Mesendoderm (in vitro differentiated cells): ENCODE measurements around the gene BCAR3.
A peak's percentile ranks its signal among the peaks of the same experiment; 100 is the strongest.

Experiments
- DNase-seq: peaks from one replicate; pipeline ENCODE4 v3.0.0; 2013
- H2AK5ac ChIP-seq: 2 replicates; pipeline ENCODE4 v1.6.1; 2013; ENCODE audit warnings: low read length, inconsistent platforms
- H2BK120ac ChIP-seq: 2 replicates; pipeline ENCODE4 v1.6.1; 2013; ENCODE audit warnings: low read depth, mild to moderate bottlenecking, low read length, moderate library complexity, mixed read lengths
- H2BK15ac ChIP-seq: replicated peaks from 2 replicates; pipeline ENCODE4 v1.6.1; 2013; ENCODE audit warnings: low read depth, mild to moderate bottlenecking, moderate library complexity
- H2BK5ac ChIP-seq: 2 replicates; pipeline ENCODE4 v1.6.1; 2013; ENCODE audit warnings: low read length, inconsistent platforms
- H3K18ac ChIP-seq: 2 replicates; pipeline ENCODE4 v1.6.1; 2013; ENCODE audit warnings: mild to moderate bottlenecking, low read length, mixed read lengths
- H3K23ac ChIP-seq: one replicate; pipeline ENCODE4 v1.6.1; 2013; ENCODE audit warnings: low read length
- H3K27ac ChIP-seq: 2 replicates; pipeline ENCODE4 v1.5.1; 2013; ENCODE audit warnings: low read depth, mild to moderate bottlenecking, inconsistent platforms, low read length, moderate library complexity
- H3K27me3 ChIP-seq: 2 replicates; pipeline ENCODE4 v1.6.1; 2013; ENCODE audit warnings: low read length, control low read depth, mild to moderate bottlenecking, inconsistent platforms; ENCODE audit not compliant: insufficient read depth, poor library complexity
- H3K36me3 ChIP-seq: 2 replicates; pipeline ENCODE4 v1.6.1; 2013; ENCODE audit warnings: low read length, inconsistent platforms; ENCODE audit not compliant: control insufficient read depth, insufficient read depth
- H3K4ac ChIP-seq: one replicate; pipeline ENCODE4 v1.6.1; 2013; ENCODE audit warnings: low read depth, mild to moderate bottlenecking, low read length, moderate library complexity
- H3K4me1 ChIP-seq: 2 replicates; pipeline ENCODE4 v1.6.1; 2013; ENCODE audit warnings: low read depth, low read length, inconsistent platforms; ENCODE audit not compliant: control insufficient read depth
- H3K4me2 ChIP-seq: 2 replicates; pipeline ENCODE4 v1.6.1; 2013; ENCODE audit warnings: low read length
- H3K4me3 ChIP-seq: 2 replicates; pipeline ENCODE4 v1.5.1; 2013; ENCODE audit warnings: mild to moderate bottlenecking, low read length
- H3K56ac ChIP-seq: one replicate; pipeline ENCODE4 v1.6.1; 2013; ENCODE audit warnings: low read length
- H3K79me1 ChIP-seq: 2 replicates; pipeline ENCODE4 v1.6.1; 2013; ENCODE audit warnings: low read length, inconsistent platforms
- H3K79me2 ChIP-seq: 2 replicates; pipeline ENCODE4 v1.6.1; 2013; ENCODE audit warnings: mild to moderate bottlenecking, low read length; ENCODE audit not compliant: control insufficient read depth, insufficient read depth
- H3K9ac ChIP-seq: 2 replicates; pipeline ENCODE4 v1.6.1; 2013; ENCODE audit warnings: low read length, inconsistent platforms
- H4K5ac ChIP-seq: one replicate; pipeline ENCODE4 v1.6.1; 2013; ENCODE audit warnings: low read length
- H4K8ac ChIP-seq: one replicate; pipeline ENCODE4 v1.6.1; 2013; ENCODE audit warnings: low read depth, mild to moderate bottlenecking, control low read depth, low read length, moderate library complexity
- WGBS: extraction: QIAGEN DNeasy Blood & Tissue Kit; methylation state at CpG from one replicate; pipeline ENCODE4 v1.1.7; 2013; ENCODE audit warnings: low lambda C conversion rate, missing lambda C conversion rate; ENCODE audit not compliant: insufficient coverage; ENCODE audit errors: extremely low coverage; 5-methylcytosine and 5-hydroxymethylcytosine counted together

Gene BCAR3

GRCh38 chr1:93615582-93616150, 66.0 kb downstream of the BCAR3 start:
- H2AK5ac ChIP-seq: peak overlapping the region; percentile 72
- WGBS: no CpG with 5 or more reads among the region's 10 CpGs
- H2BK15ac ChIP-seq: no peak overlapping the region
- H3K27me3 ChIP-seq: no peaks in the 10 kb centered on the region
- H4K8ac ChIP-seq: no peak overlapping the region
- H3K4me1 ChIP-seq: peaks cover 39% of the 10 kb centered on the region
- H3K79me2 ChIP-seq: peaks cover 68% of the 10 kb centered on the region
- peak overlapping the region; percentile 62 for H2BK120ac ChIP-seq
- no peak overlapping the region for H3K23ac ChIP-seq
- peaks cover 34% of the 10 kb centered on the region for H3K79me1 ChIP-seq
- peak overlapping the region; percentile 83 for H3K18ac ChIP-seq
- peak overlapping the region; percentile 61 for H4K5ac ChIP-seq
- peak overlapping the region; percentile 74 for H3K4ac ChIP-seq
- H3K36me3 ChIP-seq: no peaks in the 10 kb centered on the region
- H3K4me2 ChIP-seq: no peak overlapping the region
- H2BK5ac ChIP-seq: peak overlapping the region; percentile 92
- H3K56ac ChIP-seq: peak overlapping the region; percentile 81
- peak overlapping the region; percentile 31 for H3K9ac ChIP-seq
- DNase-seq: peak; percentile 97
- no peak overlapping the region for H3K4me3 ChIP-seq
- H3K27ac ChIP-seq: peak overlapping the region; percentile 89

- peak overlapping the region; percentile 31 for H3K9ac ChIP-seq
- H2BK15ac ChIP-seq: no peak overlapping the region
- H4K5ac ChIP-seq: peak overlapping the region; percentile 61
- no peak overlapping the region for H3K23ac ChIP-seq
- H3K4me2 ChIP-seq: no peak overlapping the region
- no peaks in the 10 kb centered on the region for H3K36me3 ChIP-seq
- peak overlapping the region; percentile 62 for H2BK120ac ChIP-seq
- H3K18ac ChIP-seq: peak overlapping the region; percentile 83
- H2BK5ac ChIP-seq: peak overlapping the region; percentile 92
- peak overlapping the region; percentile 72 for H2AK5ac ChIP-seq
- no peaks in the 10 kb centered on the region for H3K27me3 ChIP-seq
- H3K27ac ChIP-seq: peak overlapping the region; percentile 89
- H3K79me2 ChIP-seq: peaks cover 64% of the 10 kb centered on the region
- no peak overlapping the region for H3K4me3 ChIP-seq
- no peak for DNase-seq
- no peak overlapping the region for H4K8ac ChIP-seq
- H3K4me1 ChIP-seq: peaks cover 39% of the 10 kb centered on the region
- peaks cover 30% of the 10 kb centered on the region for H3K79me1 ChIP-seq
- no CpG with 5 or more reads among the region's 14 CpGs for WGBS
- peak overlapping the region; percentile 74 for H3K4ac ChIP-seq
- H3K56ac ChIP-seq: peak overlapping the region; percentile 81
These were observed 66.6 kb downstream of the BCAR3 start for GRCh38 chr1:93614986-93615581.

GRCh38 chr1:93614541-93614940, 67.1 kb downstream of the BCAR3 start:
- H2BK5ac ChIP-seq: peak overlapping the region; percentile 87
- peaks cover 45% of the 10 kb centered on the region for H3K4me1 ChIP-seq

GRCh38 chr1:93613898-93614297, 67.7 kb downstream of the BCAR3 start:
- Histone ChIP-seq H3K4me1 (peaks cover 47% of the 10 kb centered on the region), H3K56ac (peak overlapping the region; percentile 28), H3K27ac (peak overlapping the region; percentile 89)

More at GRCh38 chr1:93614541-93614940, 67.1 kb downstream of the BCAR3 start:
- Histone ChIP-seq H3K56ac (peak overlapping the region; percentile 61), H3K18ac (peak overlapping the region; percentile 68), H3K79me1 (peaks cover 31% of the 10 kb centered on the region), H2BK15ac (no peak overlapping the region), H3K4me2 (no peak overlapping the region), H3K27me3 (no peaks in the 10 kb centered on the region), H3K4me3 (no peak overlapping the region), H3K9ac (peak overlapping the region; percentile 22), H4K8ac (no peak overlapping the region), H4K5ac (no peak overlapping the region), H3K4ac (peak overlapping the region; percentile 44), H2BK120ac (no peak overlapping the region), H3K36me3 (no peaks in the 10 kb centered on the region), H2AK5ac (peak overlapping the region; percentile 33), H3K27ac (peak overlapping the region; percentile 89), H3K23ac (no peak overlapping the region), H3K79me2 (peaks cover 64% of the 10 kb centered on the region)
- 100% methylated on average over 3 of the region's 7 CpGs for WGBS
- peak; percentile 49 for DNase-seq

GRCh38 chr1:93612510-93612909, 69.1 kb downstream of the BCAR3 start:
- H3K79me2 ChIP-seq: peaks cover 69% of the 10 kb centered on the region
- H3K79me1 ChIP-seq: peaks cover 41% of the 10 kb centered on the region
- no peak overlapping the region for H4K5ac ChIP-seq
- no peak overlapping the region for H3K4me3 ChIP-seq
- H2BK5ac ChIP-seq: no peak overlapping the region
- no peak overlapping the region for H3K18ac ChIP-seq
- no peaks in the 10 kb centered on the region for H3K27me3 ChIP-seq
- H3K4me1 ChIP-seq: peaks cover 44% of the 10 kb centered on the region
- no peak overlapping the region for H2AK5ac ChIP-seq
- H3K27ac ChIP-seq: no peak overlapping the region
- no peak overlapping the region for H3K9ac ChIP-seq
- WGBS: no CpG with 5 or more reads among the region's 3 CpGs
- H2BK120ac ChIP-seq: no peak overlapping the region
- no peak overlapping the region for H3K56ac ChIP-seq
- no peak overlapping the region for H3K4ac ChIP-seq
- no peaks in the 10 kb centered on the region for H3K36me3 ChIP-seq
- no peak for DNase-seq
- H3K4me2 ChIP-seq: no peak overlapping the region
- no peak overlapping the region for H4K8ac ChIP-seq
- H2BK15ac ChIP-seq: no peak overlapping the region
- H3K23ac ChIP-seq: no peak overlapping the region

More at GRCh38 chr1:93613898-93614297, 67.7 kb downstream of the BCAR3 start:
- Histone ChIP-seq H3K79me2 (peaks cover 66% of the 10 kb centered on the region), H2AK5ac (no peak overlapping the region), H3K27me3 (no peaks in the 10 kb centered on the region), H3K4me2 (no peak overlapping the region), H4K5ac (no peak overlapping the region), H3K36me3 (no peaks in the 10 kb centered on the region), H3K18ac (peak overlapping the region; percentile 68), H2BK5ac (peak overlapping the region; percentile 1), H2BK120ac (peak overlapping the region; percentile 8), H3K4me3 (no peak overlapping the region), H3K79me1 (peaks cover 34% of the 10 kb centered on the region), H3K23ac (no peak overlapping the region), H2BK15ac (no peak overlapping the region), H4K8ac (no peak overlapping the region), H3K9ac (peak overlapping the region; percentile 1), H3K4ac (peak overlapping the region; percentile 44)
- no CpG with 5 or more reads among the region's 11 CpGs for WGBS
- DNase-seq: no peak
